GM19240 (cell line): ENCODE data around the gene PNPLA8.
"Not testable (repeated sequence)": the region's sequence is repeated elsewhere in the genome, so short reads cannot be mapped to it uniquely, and the experiment has no call there.

ENCODE experiments used
- DNase-seq: peaks from one replicate; pipeline ENCODE4 v3.0.0; 2011; ENCODE audit warnings: low spot score; ENCODE audit not compliant: insufficient read length

The PNPLA8 gene

DNA sequence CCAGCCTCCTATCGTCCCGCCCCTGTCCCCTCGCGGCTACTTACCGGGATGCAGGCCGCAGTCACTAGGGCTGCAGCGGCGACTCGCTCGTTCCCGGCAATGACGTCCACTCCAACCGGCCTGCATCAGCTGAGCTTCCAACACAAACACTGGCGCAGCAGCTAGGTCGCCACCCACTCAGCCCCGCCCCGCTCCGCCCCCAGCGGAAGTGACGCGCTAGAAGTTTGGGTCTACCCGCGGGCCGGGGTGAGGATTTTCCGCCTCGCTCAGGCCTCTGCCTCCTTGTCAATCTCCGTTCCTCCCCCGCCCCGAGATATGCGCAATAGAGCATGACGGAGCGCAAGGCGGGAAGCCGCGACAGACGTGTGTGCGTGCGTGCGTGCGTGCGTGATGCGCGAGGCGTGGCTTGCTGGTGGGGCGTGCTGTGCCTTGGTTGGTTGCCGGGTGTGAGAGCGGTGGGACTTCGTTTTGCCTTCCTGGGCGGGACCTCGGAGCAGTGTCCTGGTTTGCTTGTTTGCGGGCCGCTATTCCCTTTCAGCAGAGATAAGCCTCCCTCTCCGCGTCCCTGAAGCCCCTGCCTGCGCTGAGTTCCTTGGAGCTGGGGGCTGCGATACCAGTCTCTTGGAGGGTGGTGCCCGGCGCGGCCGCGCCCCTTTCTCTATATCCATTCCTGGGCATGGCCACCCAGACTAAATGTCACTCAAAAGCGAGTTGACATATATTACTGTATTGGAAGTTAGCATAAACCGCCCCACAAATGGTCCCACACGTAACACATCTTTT lies at the start of gene PNPLA8:
PNPLA8 (minus strand) TSS at position 151 of the 783 bp plus-strand sequence. CDS start 10,644 bp downstream, outside the sequence.
- peak; percentile 70 for DNase-seq

GRCh38 chr7:108575156-108575555 lies 49.2 kb upstream of the PNPLA8 start:
- no peak for DNase-seq

DNA sequence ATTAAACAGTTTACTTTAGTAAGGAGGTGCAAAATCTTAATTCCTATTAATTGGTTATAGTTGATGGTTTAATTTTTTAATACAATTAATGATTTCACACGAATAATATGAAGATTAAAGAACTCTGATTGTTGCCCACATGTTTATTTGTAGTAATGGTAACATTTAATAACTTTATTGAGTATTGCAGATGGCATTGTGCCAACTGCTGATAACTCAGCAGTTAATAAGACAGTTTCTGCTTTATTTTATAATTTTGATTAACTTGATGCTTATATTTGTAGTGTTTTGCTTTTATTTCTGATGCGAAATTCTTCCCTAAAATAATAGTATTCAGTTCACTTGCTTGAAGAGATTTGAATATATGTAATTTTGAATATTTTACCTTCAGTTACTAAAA lies 46.5 kb upstream of the PNPLA8 start:
- no peak for DNase-seq

DNA sequence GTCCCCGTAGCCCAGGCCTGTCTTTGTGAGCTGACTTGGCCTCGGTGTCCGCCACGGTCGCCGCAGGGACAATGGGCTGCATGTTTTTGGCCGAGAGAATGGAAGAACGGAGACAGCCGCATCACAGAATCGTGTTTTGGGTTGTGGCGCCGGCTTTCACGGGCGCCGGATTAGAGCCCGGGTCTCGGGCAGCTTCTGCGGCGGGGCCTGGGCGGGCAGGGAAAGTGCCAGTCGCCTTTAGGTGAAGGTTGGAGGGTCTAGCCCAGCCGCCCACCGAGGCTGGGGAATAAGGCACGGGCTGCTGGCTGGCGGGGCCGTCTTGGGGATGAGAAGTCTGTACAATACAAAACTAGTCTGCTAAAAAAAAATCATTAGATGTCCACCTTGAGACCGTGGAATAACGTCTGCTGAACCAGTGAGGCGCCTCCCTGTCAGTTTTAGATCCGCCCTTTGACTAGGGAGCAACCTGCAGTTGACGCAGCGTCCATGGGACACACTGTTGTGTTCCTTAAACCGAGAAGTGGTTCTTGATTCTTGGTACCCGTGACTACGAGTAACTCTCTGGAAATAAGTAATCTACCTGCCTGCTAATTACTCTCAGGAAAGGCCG lies 44.3 kb upstream of the PNPLA8 start:
- no peak for DNase-seq

DNA sequence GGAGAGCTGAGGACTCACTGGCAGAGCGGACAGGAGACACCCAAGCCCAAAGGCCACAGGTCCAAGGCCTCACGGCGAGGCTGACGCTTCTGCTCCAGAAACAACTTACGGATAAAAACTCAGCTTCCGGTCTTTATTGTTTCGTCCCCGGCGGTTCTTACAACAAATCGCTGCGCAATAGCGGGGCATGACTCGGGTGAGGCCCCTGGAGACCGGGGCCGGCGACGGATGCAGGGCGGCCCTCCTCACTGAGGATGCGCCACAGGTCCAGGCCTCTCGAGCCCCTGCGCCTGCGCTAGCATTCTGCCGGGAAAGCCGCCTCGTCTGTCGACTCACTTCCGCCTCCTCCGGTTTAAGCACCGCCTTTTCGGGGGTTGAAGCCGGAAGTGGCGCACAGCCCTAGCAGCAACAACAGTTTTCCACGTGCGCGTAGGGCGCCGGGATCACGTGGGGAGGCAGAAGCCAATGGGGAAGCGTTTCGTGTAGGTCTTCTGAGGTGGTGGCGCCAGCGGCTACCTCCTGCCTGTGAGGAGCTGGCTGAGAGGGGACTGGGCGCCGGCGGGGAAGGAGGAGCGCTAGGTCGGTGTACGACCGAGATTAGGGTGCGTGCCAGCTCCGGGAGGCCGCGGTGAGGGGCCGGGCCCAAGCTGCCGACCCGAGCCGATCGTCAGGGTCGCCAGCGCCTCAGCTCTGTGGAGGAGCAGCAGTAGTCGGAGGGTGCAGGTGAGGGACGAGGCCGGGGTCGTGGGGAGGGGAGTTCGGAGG lies 43.6 kb upstream of the PNPLA8 start, which contains the start of the genes DNAJB9 and THAP5:
DNAJB9 (plus strand) TSS at position 494 of the 765 bp plus-strand sequence. CDS start 1,853 bp downstream, outside the sequence.
THAP5 (minus strand) TSS at position 326 of the 765 bp plus-strand sequence; CDS start at position 189, 137 bp downstream.
- DNase-seq: peak; percentile 80

DNA sequence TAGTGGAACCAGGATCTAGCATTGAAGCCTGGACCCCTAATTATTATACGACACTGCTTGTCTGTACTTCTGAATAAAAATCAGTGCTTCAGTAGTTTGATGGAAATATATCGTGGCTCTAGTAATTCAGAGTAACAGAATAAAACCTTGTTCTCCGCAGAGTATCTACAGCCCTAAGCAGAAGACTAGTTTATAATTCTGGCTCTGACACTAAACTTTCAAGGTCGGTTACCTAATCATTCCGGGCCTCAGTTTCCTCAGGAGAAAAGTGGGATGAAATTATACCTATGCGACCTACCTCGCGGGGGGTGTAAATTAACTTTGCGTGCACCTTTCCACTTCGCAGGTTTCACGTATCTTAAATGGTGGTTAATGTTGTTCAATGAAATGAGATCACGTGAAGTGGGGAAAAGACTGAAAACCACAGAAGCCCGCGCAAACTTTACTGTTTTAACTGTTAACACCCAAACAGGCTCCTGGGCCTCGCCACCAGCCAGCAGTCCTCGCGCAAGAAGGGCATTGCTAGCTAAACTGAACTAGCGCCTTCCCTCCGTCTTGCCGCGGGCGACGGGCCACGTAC lies 43.0 kb upstream of the PNPLA8 start:
- no peak for DNase-seq

GRCh38 chr7:108565987-108566386 lies 40.1 kb upstream of the PNPLA8 start:
- DNase-seq: no peak

- DNase-seq: no peak
Observed at GRCh38 chr7:108561047-108561619, 35.2 kb upstream of the PNPLA8 start.

DNA sequence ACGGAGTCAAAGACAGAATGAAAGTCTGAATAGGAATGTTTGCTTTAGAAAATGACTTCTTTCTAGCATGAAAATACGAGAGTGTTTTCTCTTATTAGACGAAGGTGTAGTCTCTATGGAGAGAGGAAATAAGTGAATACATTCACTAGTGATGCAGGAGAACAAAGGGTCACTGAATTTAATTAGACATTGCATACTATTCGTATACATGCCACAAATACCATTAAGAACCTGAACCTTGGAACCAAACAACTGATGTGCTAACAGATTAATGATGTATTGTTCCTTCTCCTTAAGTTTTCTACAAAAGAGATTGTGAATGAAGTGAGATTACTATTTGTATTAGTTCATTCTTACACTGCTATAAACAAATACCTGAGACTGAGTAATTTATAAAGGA lies 33.3 kb upstream of the PNPLA8 start:
- no peak for DNase-seq

DNA sequence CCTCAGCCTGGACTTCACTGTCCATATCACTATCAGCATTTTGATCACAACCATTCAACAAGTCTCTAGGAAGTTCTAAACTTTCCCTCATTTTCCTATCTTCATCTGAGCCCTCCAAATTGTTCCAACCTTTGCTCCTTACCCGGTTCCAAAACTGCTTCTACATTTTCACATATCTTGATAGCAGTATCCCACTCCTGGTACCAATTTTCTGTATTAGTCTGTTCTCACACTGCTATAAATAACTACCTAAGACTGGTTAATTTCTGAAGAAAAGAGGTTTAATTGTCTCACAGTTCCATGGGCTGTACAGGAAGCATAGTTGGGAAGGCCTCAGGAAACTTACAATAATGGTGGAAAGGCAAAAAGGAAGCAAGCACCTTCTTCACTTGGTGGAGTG lies 31.7 kb upstream of the PNPLA8 start:
- DNase-seq: no peak

GRCh38 chr7:108557191-108557590 lies 31.3 kb upstream of the PNPLA8 start:
- DNase-seq: no peak

DNA sequence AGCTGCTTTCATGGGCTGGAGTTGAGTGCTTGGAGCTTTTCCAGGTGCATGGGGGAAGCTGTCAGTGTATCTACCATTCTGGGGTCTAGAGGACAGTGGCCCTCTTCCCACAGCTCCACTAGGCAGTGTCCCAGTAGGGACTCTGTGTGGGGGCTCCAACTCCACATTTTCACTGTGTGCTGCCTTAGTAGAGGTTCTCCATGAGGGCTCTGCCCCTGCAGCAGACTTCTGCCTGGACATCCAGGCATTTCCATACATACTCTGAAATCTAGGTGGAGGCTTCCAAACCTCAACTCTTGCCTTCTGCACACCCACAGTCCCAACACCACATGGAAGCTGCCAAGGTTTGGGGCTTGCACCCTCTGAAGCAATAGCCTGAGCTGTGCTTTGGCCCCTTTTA lies 30.7 kb upstream of the PNPLA8 start:
- not testable (repeated sequence) for DNase-seq

- DNase-seq: not testable (repeated sequence)
Observed at GRCh38 chr7:108548141-108548896, 22.4 kb upstream of the PNPLA8 start.

DNA sequence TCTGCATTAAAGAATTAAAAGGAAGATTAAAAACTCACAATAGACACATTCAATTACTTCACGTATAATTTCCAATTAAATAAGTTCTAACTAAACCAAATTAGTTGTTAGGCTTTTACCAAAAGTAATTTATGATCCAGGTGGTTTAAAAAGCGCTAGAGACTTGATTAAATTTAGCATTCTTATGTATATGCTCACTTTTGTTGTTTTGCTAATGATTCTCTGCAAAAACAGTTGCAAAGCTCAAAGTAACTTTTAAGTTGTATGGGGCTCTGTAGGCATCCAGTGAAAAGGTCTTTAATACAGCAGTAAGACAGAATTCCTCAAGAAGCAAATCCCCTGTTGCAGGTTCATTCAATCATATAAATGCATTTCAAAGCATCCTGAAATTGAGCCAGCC lies 15.5 kb upstream of the PNPLA8 start:
- DNase-seq: no peak

GRCh38 chr7:108538685-108539084 lies 12.8 kb upstream of the PNPLA8 start:
- not testable (repeated sequence) for DNase-seq

- not testable (repeated sequence) for DNase-seq
Observed at GRCh38 chr7:108538236-108538635, 12.3 kb upstream of the PNPLA8 start.

- DNase-seq: no peak
Observed at GRCh38 chr7:108537229-108537628, 11.3 kb upstream of the PNPLA8 start.

DNA sequence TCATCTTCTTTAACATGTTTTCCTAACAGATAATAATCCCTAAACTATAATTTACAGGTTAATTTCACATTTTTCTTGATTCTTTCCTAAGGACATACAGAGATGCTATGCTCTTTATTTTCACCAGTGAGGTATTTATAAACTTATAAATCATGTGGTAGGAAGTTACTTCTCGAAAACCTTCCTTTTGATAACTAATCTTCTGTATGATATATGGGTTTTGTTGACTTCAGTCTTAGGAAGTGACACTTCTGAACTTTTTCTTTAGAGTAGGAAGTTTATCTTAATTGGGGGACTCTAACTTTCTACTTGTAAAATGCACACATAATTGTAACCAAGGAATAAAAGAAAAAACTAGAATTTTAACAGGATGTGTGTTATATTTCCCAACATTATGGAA lies 9.8 kb upstream of the PNPLA8 start:
- DNase-seq: no peak

DNA sequence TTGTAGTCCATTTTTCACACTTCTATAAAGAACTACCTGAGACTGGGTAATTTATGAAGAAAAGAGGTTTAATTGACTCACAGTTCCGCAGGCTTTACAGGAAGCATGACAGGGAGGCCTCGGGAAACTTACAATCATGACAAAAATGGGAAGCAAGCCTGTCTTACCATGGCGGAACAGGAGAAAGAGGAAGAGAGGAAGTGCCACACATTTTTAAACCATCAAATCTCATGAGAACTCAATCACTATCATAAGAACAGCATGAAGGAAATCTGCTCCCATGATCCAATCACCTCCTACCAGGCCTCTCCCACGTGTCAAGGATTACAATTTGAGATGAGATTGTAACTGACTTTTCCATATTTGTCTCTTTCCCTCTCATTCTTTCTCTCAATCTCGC lies 9.3 kb upstream of the PNPLA8 start:
- no peak for DNase-seq

GRCh38 chr7:108533712-108534111 lies 7.8 kb upstream of the PNPLA8 start:
- DNase-seq: no peak
